HL-60 (cell line): ENCODE measurements around the gene TIMP3.

Experiments
- GABPA ChIP-seq: IDR thresholded peaks from 2 replicates; pipeline ENCODE4 v1.6.1; 2012; ENCODE audit warnings: low read depth
- POLR2AphosphoS5 ChIP-seq: IDR thresholded peaks from 2 replicates; pipeline ENCODE4 v1.6.1; 2012; ENCODE audit warnings: low read depth
- SPI1 ChIP-seq: IDR thresholded peaks from 2 replicates; pipeline ENCODE4 v1.6.1; 2012; ENCODE audit warnings: low read depth, mild to moderate bottlenecking, borderline replicate concordance
- TF ChIP-seq, protein P1 (sequence below): IDR thresholded peaks from one replicate; pipeline ENCODE4 v1.5.1; 2011; ENCODE audit warnings: low read length, control low read depth, inconsistent platforms; ENCODE audit not compliant: insufficient read depth
- TF ChIP-seq, protein P2 (sequence below): IDR thresholded peaks from 2 replicates; pipeline ENCODE4 v1.6.1; 2012; ENCODE audit warnings: low read depth; ENCODE audit not compliant: insufficient replicate concordance

DNA sequence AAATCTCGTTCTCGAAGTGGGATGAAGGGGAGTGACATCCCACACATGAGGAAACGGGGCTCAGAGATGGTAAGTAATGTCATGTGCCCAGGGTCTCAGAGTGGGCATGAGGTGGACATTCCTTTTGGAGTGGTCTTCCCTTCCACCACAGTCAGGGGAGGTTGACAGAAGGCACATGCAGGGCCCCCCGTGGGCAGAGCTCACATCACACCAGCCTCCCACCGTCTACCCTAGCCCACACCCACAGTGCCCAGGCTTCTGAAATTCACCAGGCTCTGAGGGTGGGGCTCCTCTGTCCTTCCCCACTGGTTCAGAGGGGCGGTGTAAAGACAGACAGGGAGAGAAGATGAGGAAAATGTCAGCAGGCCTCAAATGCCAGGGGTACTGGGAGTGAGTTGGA is 41.1 kb upstream of the TIMP3 start:
- TF ChIP-seq, protein P1, sequence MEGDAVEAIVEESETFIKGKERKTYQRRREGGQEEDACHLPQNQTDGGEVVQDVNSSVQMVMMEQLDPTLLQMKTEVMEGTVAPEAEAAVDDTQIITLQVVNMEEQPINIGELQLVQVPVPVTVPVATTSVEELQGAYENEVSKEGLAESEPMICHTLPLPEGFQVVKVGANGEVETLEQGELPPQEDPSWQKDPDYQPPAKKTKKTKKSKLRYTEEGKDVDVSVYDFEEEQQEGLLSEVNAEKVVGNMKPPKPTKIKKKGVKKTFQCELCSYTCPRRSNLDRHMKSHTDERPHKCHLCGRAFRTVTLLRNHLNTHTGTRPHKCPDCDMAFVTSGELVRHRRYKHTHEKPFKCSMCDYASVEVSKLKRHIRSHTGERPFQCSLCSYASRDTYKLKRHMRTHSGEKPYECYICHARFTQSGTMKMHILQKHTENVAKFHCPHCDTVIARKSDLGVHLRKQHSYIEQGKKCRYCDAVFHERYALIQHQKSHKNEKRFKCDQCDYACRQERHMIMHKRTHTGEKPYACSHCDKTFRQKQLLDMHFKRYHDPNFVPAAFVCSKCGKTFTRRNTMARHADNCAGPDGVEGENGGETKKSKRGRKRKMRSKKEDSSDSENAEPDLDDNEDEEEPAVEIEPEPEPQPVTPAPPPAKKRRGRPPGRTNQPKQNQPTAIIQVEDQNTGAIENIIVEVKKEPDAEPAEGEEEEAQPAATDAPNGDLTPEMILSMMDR, result no peak
- TF ChIP-seq POLR2AphosphoS5, result no peak
- TF ChIP-seq SPI1, result no peak
- TF ChIP-seq, protein P2, sequence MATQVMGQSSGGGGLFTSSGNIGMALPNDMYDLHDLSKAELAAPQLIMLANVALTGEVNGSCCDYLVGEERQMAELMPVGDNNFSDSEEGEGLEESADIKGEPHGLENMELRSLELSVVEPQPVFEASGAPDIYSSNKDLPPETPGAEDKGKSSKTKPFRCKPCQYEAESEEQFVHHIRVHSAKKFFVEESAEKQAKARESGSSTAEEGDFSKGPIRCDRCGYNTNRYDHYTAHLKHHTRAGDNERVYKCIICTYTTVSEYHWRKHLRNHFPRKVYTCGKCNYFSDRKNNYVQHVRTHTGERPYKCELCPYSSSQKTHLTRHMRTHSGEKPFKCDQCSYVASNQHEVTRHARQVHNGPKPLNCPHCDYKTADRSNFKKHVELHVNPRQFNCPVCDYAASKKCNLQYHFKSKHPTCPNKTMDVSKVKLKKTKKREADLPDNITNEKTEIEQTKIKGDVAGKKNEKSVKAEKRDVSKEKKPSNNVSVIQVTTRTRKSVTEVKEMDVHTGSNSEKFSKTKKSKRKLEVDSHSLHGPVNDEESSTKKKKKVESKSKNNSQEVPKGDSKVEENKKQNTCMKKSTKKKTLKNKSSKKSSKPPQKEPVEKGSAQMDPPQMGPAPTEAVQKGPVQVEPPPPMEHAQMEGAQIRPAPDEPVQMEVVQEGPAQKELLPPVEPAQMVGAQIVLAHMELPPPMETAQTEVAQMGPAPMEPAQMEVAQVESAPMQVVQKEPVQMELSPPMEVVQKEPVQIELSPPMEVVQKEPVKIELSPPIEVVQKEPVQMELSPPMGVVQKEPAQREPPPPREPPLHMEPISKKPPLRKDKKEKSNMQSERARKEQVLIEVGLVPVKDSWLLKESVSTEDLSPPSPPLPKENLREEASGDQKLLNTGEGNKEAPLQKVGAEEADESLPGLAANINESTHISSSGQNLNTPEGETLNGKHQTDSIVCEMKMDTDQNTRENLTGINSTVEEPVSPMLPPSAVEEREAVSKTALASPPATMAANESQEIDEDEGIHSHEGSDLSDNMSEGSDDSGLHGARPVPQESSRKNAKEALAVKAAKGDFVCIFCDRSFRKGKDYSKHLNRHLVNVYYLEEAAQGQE, result no peak
- TF ChIP-seq GABPA, result no peak
